Testis (tissue), 2 donors: ENCODE measurements around the gene ALK.

ENCODE experiments used
- CTCF ChIP-seq, 3 experiments: fragments of 450-650 bp in 2 of 3; fragments of 200-600 bp in 1 of 3; sonication (generic) in 1 of 3; IDR thresholded peaks; one replicate each; pipeline ENCODE4 v1.5.1; 2016 to 2019; ENCODE audit warnings: antibody characterized with exemption in 3 of 3, mild to moderate bottlenecking in 2 of 3, moderate library complexity in 1 of 3
- POLR2A ChIP-seq: fragments of 450-650 bp; IDR thresholded peaks from one replicate; pipeline ENCODE4 v1.6.1; 2017; ENCODE audit warnings: antibody characterized with exemption, mild to moderate bottlenecking, moderate library complexity

- TF ChIP-seq CTCF (IDR thresholded peaks at IDR 0.05) (no peak), POLR2A (no peak)
Observed at GRCh38 chr2:29336341-29337241, 584.8 kb downstream of the ALK start.
